Measurements from ENCODE around the gene CARD9. TPM values are rescaled to one million over a fixed set of nuclear protein-coding genes. Genes with fewer than 3 reads are reported as not detected.

CARD9 gene
- total RNA-seq, 4 donors from 2014 or later, result 1.1 to 5.6 (median 2.0) TPM

DNA sequence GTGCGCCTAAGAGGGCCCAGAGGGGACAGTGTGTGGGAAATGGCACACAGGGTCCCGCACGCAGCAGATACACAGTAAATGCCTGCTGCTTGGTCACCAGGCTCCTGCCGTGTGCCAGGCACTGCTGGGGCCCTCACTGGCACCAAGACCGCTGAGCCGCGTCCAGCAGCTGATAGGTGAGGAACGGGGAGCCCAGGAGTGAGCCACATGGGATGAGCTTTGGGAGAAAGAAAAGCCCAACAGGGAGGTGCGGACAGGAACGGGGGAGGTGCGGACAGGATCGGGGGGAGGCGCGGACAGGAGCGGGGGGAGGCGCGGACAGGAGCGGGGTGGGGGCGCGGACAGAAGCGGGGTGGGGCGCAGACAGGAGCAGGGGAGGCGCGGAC lies 29.6 kb downstream of the CARD9 start:
- intact Hi-C loops (cut with DNase I; ENCODE audit: low total_unique reads), result no loop called here
- Histone ChIP-seq H3K4me1 (peaks cover 11 to 34% (median 20%) of the 10 kb centered on the region in 4 donors), H3K27ac (no peak overlapping the region)

DNA sequence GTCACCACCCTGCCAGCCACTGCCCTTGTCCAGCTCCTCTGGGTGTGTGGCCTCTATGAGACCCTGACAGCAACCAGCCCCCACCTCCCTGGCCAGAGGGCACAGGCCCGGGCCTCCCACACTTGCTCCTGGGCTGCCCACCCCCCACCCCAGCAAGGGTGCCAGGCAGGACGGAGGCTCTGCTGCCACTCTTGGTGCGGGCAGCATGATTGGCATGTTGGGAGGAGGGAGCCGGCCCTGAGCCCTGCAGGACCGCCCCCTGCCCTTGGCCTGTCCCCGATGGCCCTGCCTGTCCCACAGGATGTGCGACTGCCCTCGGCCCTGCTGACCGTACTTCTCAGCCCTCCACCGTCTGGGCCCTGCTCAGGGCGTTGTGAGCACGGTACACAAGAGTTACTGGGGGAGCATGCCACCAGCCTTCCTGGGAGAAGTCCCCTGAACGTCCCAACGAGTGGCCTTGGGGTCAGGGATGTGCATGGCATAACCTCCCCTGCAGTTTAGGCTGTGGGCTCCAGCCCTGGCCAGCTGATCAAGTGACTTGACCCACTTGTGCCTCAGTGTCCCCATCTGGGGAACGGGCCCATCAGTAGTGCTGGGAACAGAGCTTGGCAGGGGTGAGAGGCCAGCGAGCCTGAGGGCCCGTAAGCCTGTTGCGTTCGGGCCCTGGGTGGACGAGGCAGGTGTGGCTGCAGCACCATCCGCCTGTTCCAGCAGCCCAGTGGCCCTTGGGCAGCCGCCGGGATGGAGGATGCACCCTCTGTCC lies 30.2 kb downstream of the CARD9 start:
- TF ChIP-seq, protein P1, sequence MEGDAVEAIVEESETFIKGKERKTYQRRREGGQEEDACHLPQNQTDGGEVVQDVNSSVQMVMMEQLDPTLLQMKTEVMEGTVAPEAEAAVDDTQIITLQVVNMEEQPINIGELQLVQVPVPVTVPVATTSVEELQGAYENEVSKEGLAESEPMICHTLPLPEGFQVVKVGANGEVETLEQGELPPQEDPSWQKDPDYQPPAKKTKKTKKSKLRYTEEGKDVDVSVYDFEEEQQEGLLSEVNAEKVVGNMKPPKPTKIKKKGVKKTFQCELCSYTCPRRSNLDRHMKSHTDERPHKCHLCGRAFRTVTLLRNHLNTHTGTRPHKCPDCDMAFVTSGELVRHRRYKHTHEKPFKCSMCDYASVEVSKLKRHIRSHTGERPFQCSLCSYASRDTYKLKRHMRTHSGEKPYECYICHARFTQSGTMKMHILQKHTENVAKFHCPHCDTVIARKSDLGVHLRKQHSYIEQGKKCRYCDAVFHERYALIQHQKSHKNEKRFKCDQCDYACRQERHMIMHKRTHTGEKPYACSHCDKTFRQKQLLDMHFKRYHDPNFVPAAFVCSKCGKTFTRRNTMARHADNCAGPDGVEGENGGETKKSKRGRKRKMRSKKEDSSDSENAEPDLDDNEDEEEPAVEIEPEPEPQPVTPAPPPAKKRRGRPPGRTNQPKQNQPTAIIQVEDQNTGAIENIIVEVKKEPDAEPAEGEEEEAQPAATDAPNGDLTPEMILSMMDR (IDR thresholded peaks at IDR 0.05), result no peak
- TF ChIP-seq POLR2AphosphoS5 (IDR thresholded peaks at IDR 0.05), result no peak
- TF ChIP-seq EP300 (IDR thresholded peaks at IDR 0.05; ENCODE audit: low read depth), result no peak
- TF ChIP-seq POLR2A (IDR thresholded peaks at IDR 0.05), result no peak
- intact Hi-C loops (cut with DNase I; ENCODE audit: low total_unique reads), result no loop called here
- H3K36me3 ChIP-seq, result no peaks in the 10 kb centered on the region
- 70% methylated on average over 18 of the region's 23 CpGs; no CpG with 5 or more reads in 1 of the 2 donors for WGBS, 2 donors (ENCODE audit: low coverage in 1 of 2)
- no peaks in the 10 kb centered on the region for H3K9me3 ChIP-seq
- in situ Hi-C loops (cut with MboI; ENCODE audit: low pct_ligation_motif_present in 1 of 4, low pct_unique_long_range_greater_than_20kb in 1 of 4, low sequenced_read_pairs in 3 of 4), result no loop called here
- H3K27ac ChIP-seq, result peak overlapping the region in 3 of 4 donors; percentile 14 to 53 (median 50)
- DNase-seq, result no peak
- peaks cover 11 to 34% (median 20%) of the 10 kb centered on the region in 4 donors for H3K4me1 ChIP-seq
- H3K27me3 ChIP-seq, result peaks cover 8% of the 10 kb centered on the region
- peak overlapping the region in 2 of 4 donors; percentile 48 to 60 for H3K4me3 ChIP-seq

More for the DNA sequence above, 29.6 kb downstream of the CARD9 start:
- no peak for DNase-seq
- TF ChIP-seq, protein P1 (IDR thresholded peaks at IDR 0.05), result no peak
- TF ChIP-seq EP300 (IDR thresholded peaks at IDR 0.05; ENCODE audit: low read depth) (no peak), POLR2A (IDR thresholded peaks at IDR 0.05) (no peak), POLR2AphosphoS5 (IDR thresholded peaks at IDR 0.05) (no peak)
- WGBS, 2 donors (ENCODE audit: low coverage in 1 of 2), result 86 to 87% methylated on average over 10 to 24 of the region's 24 CpGs
- peaks cover 8% of the 10 kb centered on the region for H3K27me3 ChIP-seq
- H3K9me3 ChIP-seq, result no peaks in the 10 kb centered on the region
- no peaks in the 10 kb centered on the region for H3K36me3 ChIP-seq
- no peak overlapping the region for H3K4me3 ChIP-seq
- in situ Hi-C loops (cut with MboI; ENCODE audit: low pct_ligation_motif_present in 1 of 4, low pct_unique_long_range_greater_than_20kb in 1 of 4, low sequenced_read_pairs in 3 of 4), result no loop called here

DNA sequence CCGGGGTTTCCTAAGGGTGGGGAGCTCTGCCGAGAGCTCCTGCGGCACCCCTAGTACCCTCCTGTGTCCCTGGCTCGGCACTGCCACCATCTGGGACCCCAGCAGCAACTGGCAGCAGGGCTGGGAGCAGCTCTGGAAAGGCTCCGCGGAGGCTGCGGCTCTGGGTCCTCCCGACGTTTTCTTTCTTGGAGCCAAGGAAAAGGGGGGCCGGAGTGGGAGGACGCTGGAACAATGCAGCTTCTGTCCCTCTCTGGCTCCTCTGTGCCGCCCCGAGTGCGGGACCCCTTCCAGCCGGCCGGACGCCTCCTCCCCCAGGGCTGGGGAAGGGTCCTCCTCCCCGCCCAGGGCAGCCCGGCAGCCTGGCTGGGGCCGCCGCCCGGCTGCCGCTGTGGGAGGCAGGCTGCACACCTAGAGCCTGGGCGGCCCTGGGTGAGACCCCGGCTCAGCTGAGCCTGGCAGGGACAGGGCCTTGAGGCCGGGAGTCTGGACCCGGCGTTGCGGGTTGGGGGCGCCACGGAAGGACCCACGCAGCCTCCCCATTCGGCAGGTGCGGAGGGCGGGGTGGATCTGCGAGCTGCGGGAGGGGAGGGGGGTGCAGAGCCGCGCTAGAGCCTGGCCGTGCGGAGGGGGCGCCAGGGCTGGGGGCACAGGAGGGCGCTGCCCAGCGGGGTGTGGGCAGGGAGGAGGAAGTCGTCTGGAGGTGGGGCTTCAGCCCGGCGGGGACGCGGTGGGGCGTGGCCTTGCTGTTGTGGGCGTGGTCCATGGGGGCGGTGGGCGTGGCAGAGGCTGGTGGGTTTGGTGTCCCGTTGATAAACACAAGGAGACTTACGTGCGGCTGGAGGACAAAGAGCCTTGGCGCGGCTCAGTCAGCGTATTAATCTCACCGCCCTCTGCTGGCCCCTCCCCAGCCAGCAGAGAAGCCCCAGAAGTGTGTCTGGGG lies 31.0 kb downstream of the CARD9 start:
- WGBS, 2 donors (ENCODE audit: low coverage in 1 of 2), result 16% methylated on average over 59 of the region's 60 CpGs; no CpG with 5 or more reads in 1 of the 2 donors
- Histone ChIP-seq H3K4me1 (peaks cover 11 to 34% (median 20%) of the 10 kb centered on the region in 4 donors), H3K27me3 (peaks cover 8% of the 10 kb centered on the region), H3K4me3 (peak overlapping the region; percentile 16 to 60 (median 40)), H3K36me3 (no peaks in the 10 kb centered on the region), H3K27ac (peak overlapping the region; percentile 20 to 53 (median 49)), H3K9me3 (no peaks in the 10 kb centered on the region)
- intact Hi-C loops (cut with DNase I; ENCODE audit: low total_unique reads), result no loop called here
- DNase-seq, result peak; percentile 87
- in situ Hi-C loops (cut with MboI; ENCODE audit: low pct_ligation_motif_present in 1 of 4, low pct_unique_long_range_greater_than_20kb in 1 of 4, low sequenced_read_pairs in 3 of 4), result no loop called here
- TF ChIP-seq, protein P1 (IDR thresholded peaks at IDR 0.05), result no peak
- TF ChIP-seq POLR2A (IDR thresholded peaks at IDR 0.05) (peak; percentile 26), EP300 (IDR thresholded peaks at IDR 0.05; ENCODE audit: low read depth) (no peak), POLR2AphosphoS5 (IDR thresholded peaks at IDR 0.05) (peak in 1 of 3 donors; percentile 14)

DNA sequence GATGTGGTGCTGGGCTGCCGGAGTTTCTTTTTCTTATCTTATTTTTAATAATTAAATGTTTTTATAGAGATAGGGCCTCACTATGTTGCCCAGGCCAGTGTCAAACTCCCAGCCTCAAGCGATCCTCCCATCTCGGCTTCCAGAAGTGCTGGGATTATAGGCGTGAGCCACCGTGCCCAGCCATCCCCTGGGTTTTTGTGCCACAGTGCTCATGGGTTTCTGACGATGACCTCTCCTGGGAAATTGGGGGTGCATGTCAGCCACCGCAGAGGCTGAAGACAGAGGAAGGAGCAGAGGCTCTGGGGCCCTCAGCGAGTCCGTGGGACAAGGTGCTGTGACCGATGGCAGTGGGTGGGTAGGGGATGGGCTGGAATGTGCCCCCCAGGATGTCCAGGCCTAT lies 31.7 kb downstream of the CARD9 start:
- H3K9me3 ChIP-seq, result no peaks in the 10 kb centered on the region
- H3K36me3 ChIP-seq, result no peaks in the 10 kb centered on the region
- H3K27me3 ChIP-seq, result peaks cover 8% of the 10 kb centered on the region
- H3K27ac ChIP-seq, result peak overlapping the region in 2 of 4 donors; percentile 20 to 50
- in situ Hi-C loops (cut with MboI; ENCODE audit: low pct_ligation_motif_present in 1 of 4, low pct_unique_long_range_greater_than_20kb in 1 of 4, low sequenced_read_pairs in 3 of 4), result no loop called here
- TF ChIP-seq EP300 (IDR thresholded peaks at IDR 0.05; ENCODE audit: low read depth), result no peak
- TF ChIP-seq POLR2AphosphoS5 (IDR thresholded peaks at IDR 0.05), result no peak
- no peak for TF ChIP-seq POLR2A (IDR thresholded peaks at IDR 0.05)
- TF ChIP-seq, protein P1 (IDR thresholded peaks at IDR 0.05), result no peak
- no peak for DNase-seq
- peaks cover 11 to 34% (median 20%) of the 10 kb centered on the region in 4 donors for H3K4me1 ChIP-seq
- WGBS, 2 donors (ENCODE audit: low coverage in 1 of 2), result 66% methylated on average over 10 of the region's 10 CpGs; no CpG with 5 or more reads in 1 of the 2 donors
- H3K4me3 ChIP-seq, result peak overlapping the region in 2 of 4 donors; percentile 48 to 60
- intact Hi-C loops (cut with DNase I; ENCODE audit: low total_unique reads), result no loop called here

Data from transverse colon (tissue), 4 donors.